ENCODE data around the gene BSPRY. TPM values are rescaled to one million over a fixed set of nuclear protein-coding genes. Genes with fewer than 3 reads are reported as not detected.

BSPRY gene
- total and polyA plus RNA-seq, 2 experiments from 2014 or later, result 4.8 to 6.6 TPM

- H3K9me2 ChIP-seq (ENCODE audit: insufficient read depth), result no peaks in the 10 kb centered on the region
- no peak for ATAC-seq
- H3K27me3 Mint-ChIP-seq (ENCODE audit: insufficient read depth, low read depth, poor library complexity), result no peaks in the 10 kb centered on the region
- no peaks in the 10 kb centered on the region for H3K27me3 ChIP-seq (ENCODE audit: insufficient read depth)
- H3K36me3 ChIP-seq (ENCODE audit: insufficient read depth), result no peaks in the 10 kb centered on the region
- H3K4me3 ChIP-seq, result no peak overlapping the region
- H3K4me1 Mint-ChIP-seq, result no peaks in the 10 kb centered on the region
- no peaks in the 10 kb centered on the region for H3K4me1 ChIP-seq (ENCODE audit: insufficient read depth)
- H3K9me3 Mint-ChIP-seq, result no peaks in the 10 kb centered on the region
- peak; percentile 12 to 32; a peak in 2 of 4 replicates for TF ChIP-seq CTCF (conservative IDR thresholded peaks at IDR 0.05; ENCODE audit: low read depth in 2 of 2)
- TF ChIP-seq ZNF462 (CRISPR knock-in tag; IDR thresholded peaks at IDR 0.05), result no peak
- H3K4me2 ChIP-seq, result no peak overlapping the region
- no peak overlapping the region for H3K4me3 Mint-ChIP-seq
- no peaks in the 10 kb centered on the region for H3K79me2 ChIP-seq (replicated peaks; ENCODE audit: insufficient read depth)
- H2AFZ ChIP-seq, result no peak overlapping the region
- no peaks in the 10 kb centered on the region for H3K36me3 Mint-ChIP-seq (ENCODE audit: low read depth)
- H3K27ac Mint-ChIP-seq, result no peak overlapping the region
- H3F3A ChIP-seq (replicated peaks; ENCODE audit: low read depth), result no peaks in the 10 kb centered on the region
- H3K27ac ChIP-seq (ENCODE audit: low read depth), result no peak overlapping the region
- no peaks in the 10 kb centered on the region for H4K20me1 ChIP-seq (replicated peaks; ENCODE audit: insufficient read depth)
- no peak for DNase-seq (ENCODE audit: low spot score)
These were observed 68.0 kb downstream of the BSPRY start for GRCh38 chr9:113417370-113417769.

Other genes with a start within 250 kb of the BSPRY start
- gene SLC31A2, start 198.5 kb upstream of the BSPRY start, total RNA-seq (2014; rRNA removed; shearing (Covaris generic)), result 1.3 and 3.8 TPM in 2 replicates
- gene SLC31A2, start 198.5 kb upstream of the BSPRY start, polyA plus RNA-seq (2016; fragmentation: Nextera tagmentation; extraction: Ambion mirVana), result 1.4 and 1.8 TPM in 2 replicates
- 14.9 and 15.2 TPM in 2 replicates for gene FKBP15, start 128.3 kb upstream of the BSPRY start, total RNA-seq (2014; rRNA removed; shearing (Covaris generic))
- 7.6 and 7.9 TPM in 2 replicates for gene FKBP15, start 128.3 kb upstream of the BSPRY start, polyA plus RNA-seq (2016; fragmentation: Nextera tagmentation; extraction: Ambion mirVana)
- 32.1 and 33.3 TPM in 2 replicates for gene SLC31A1, start 128.0 kb upstream of the BSPRY start, total RNA-seq (2014; rRNA removed; shearing (Covaris generic))
- 14.5 and 15.0 TPM in 2 replicates for gene SLC31A1, start 128.0 kb upstream of the BSPRY start, polyA plus RNA-seq (2016; fragmentation: Nextera tagmentation; extraction: Ambion mirVana)
- gene CDC26, start 74.0 kb upstream of the BSPRY start, total RNA-seq (2014; rRNA removed; shearing (Covaris generic)), result 34.9 and 45.1 TPM in 2 replicates
- gene CDC26, start 74.0 kb upstream of the BSPRY start, polyA plus RNA-seq (2016; fragmentation: Nextera tagmentation; extraction: Ambion mirVana), result 85.0 and 112 TPM in 2 replicates
- gene PRPF4, start 73.9 kb upstream of the BSPRY start, total RNA-seq (2014; rRNA removed; shearing (Covaris generic)), result 31.3 and 34.6 TPM in 2 replicates
- gene PRPF4, start 73.9 kb upstream of the BSPRY start, polyA plus RNA-seq (2016; fragmentation: Nextera tagmentation; extraction: Ambion mirVana), result 18.7 and 19.2 TPM in 2 replicates
- not detected in 2 replicates for gene RNF183, start 46.2 kb upstream of the BSPRY start, total RNA-seq (2014; rRNA removed; shearing (Covaris generic))
- 0.24 and 0.42 TPM in 2 replicates for gene RNF183, start 46.2 kb upstream of the BSPRY start, polyA plus RNA-seq (2016; fragmentation: Nextera tagmentation; extraction: Ambion mirVana)
- 0.47 and 0.63 TPM in 2 replicates for gene WDR31, start 9.3 kb upstream of the BSPRY start, total RNA-seq (2014; rRNA removed; shearing (Covaris generic))
- 0.13 and 0.24 TPM in 2 replicates for gene WDR31, start 9.3 kb upstream of the BSPRY start, polyA plus RNA-seq (2016; fragmentation: Nextera tagmentation; extraction: Ambion mirVana)
- gene HDHD3, start 27.4 kb downstream of the BSPRY start, total RNA-seq (2014; rRNA removed; shearing (Covaris generic)), result 17.7 and 19.8 TPM in 2 replicates
- 9.4 and 9.5 TPM in 2 replicates for gene HDHD3, start 27.4 kb downstream of the BSPRY start, polyA plus RNA-seq (2016; fragmentation: Nextera tagmentation; extraction: Ambion mirVana)
- 10.1 and 19.3 TPM in 2 replicates for gene ALAD, start 51.7 kb downstream of the BSPRY start, total RNA-seq (2014; rRNA removed; shearing (Covaris generic))
- gene ALAD, start 51.7 kb downstream of the BSPRY start, polyA plus RNA-seq (2016; fragmentation: Nextera tagmentation; extraction: Ambion mirVana), result 7.0 and 7.1 TPM in 2 replicates
- gene POLE3, start 61.1 kb downstream of the BSPRY start, total RNA-seq (2014; rRNA removed; shearing (Covaris generic)), result 39.2 and 44.4 TPM in 2 replicates
- gene POLE3, start 61.1 kb downstream of the BSPRY start, polyA plus RNA-seq (2016; fragmentation: Nextera tagmentation; extraction: Ambion mirVana), result 81.3 and 103 TPM in 2 replicates
- gene C9orf43, start 61.2 kb downstream of the BSPRY start, total RNA-seq (2014; rRNA removed; shearing (Covaris generic)), result 0.08 and 1.1 TPM in 2 replicates
- gene C9orf43, start 61.2 kb downstream of the BSPRY start, polyA plus RNA-seq (2016; fragmentation: Nextera tagmentation; extraction: Ambion mirVana), result 0.14 and 0.63 TPM in 2 replicates
- gene RGS3, start 114.2 kb downstream of the BSPRY start, total RNA-seq (2014; rRNA removed; shearing (Covaris generic)), result 16.0 and 24.3 TPM in 2 replicates
- 12.2 and 14.2 TPM in 2 replicates for gene RGS3, start 114.2 kb downstream of the BSPRY start, polyA plus RNA-seq (2016; fragmentation: Nextera tagmentation; extraction: Ambion mirVana)